Body of pancreas (tissue), 4 donors: ENCODE results near the gene CMTM4. TPM values are rescaled to one million over a fixed set of nuclear protein-coding genes. Genes with fewer than 3 reads are reported as not detected.

Source experiments
- ATAC-seq: fragments of 150-250 bp; one replicate; pipeline ENCODE4 v1.9.1; 2016
- DNase-seq, 4 donors: peaks; one replicate each; pipeline ENCODE4 v3.0.0-alpha.2; 2019
- H3K27ac ChIP-seq, 4 donors: fragments of 200-600 bp; sonication (generic); 1 replicate in 3 of 4; 2 replicates in 1 of 4; pipeline versions ENCODE4 v1.5.1 to v1.6.1; 2016 to 2019; ENCODE audit warnings: mild to moderate bottlenecking in 1 of 4, mixed read lengths in 1 of 4, moderate library complexity in 1 of 4
- H3K27me3 ChIP-seq, 2 donors: fragments of 200-600 bp; sonication (generic); one replicate each; pipeline ENCODE4 v1.6.0; 2016; ENCODE audit warnings: mild to moderate bottlenecking in 1 of 2
- H3K36me3 ChIP-seq, 2 donors: fragments of 200-600 bp; sonication (generic); replicated peaks in 1 of 2; 2 replicates each; pipeline ENCODE4 v1.5.1; 2016; ENCODE audit warnings: low read depth in 2 of 2; ENCODE audit not compliant: insufficient read depth in 1 of 2
- H3K4me1 ChIP-seq: fragments of 200-600 bp; sonication (generic); one replicate; pipeline ENCODE4 v1.6.0; 2016
- H3K4me3 ChIP-seq, 2 donors: fragments of 200-600 bp; sonication (generic); 1 replicate in 1 of 2; 2 replicates in 1 of 2; pipeline ENCODE4 v1.5.1; 2016 to 2019
- H3K9me3 ChIP-seq, 3 donors: fragments of 200-600 bp; sonication (generic); 1 replicate in 2 of 3; 2 replicates in 1 of 3; pipeline ENCODE4 v1.5.1; 2016
- POLR2A ChIP-seq, 3 donors: fragments of 450-650 bp; IDR thresholded peaks; one replicate each; pipeline ENCODE4 v1.6.1; 2016; ENCODE audit warnings: antibody characterized with exemption in 3 of 3, mild to moderate bottlenecking in 2 of 3
- WGBS, 2 donors: methylation state at CpG; one replicate each; pipeline ENCODE4 v1.1.5; 2017; 5-methylcytosine and 5-hydroxymethylcytosine counted together
- intact Hi-C: fragments of 100-400 bp; cut with DNase I; formaldehyde crosslinking; loops from one replicate; pipeline ENCODE4 v1.15.1; 2023
- total RNA-seq, 2 donors: library from RNA; depleted of rRNA; stranded (reverse); fragments of >200 nt; gene quantifications; one replicate each; pipeline ENCODE4 v1.1.0, GENCODE V29; 2016
- TF ChIP-seq, protein P1 (sequence below), 7 experiments: fragments of 450-650 bp in 4 of 7; fragments of 200-600 bp in 3 of 7; sonication (generic) in 3 of 7; IDR thresholded peaks; one replicate each; pipeline ENCODE4 v1.5.1; 2016 to 2019; ENCODE audit warnings: antibody characterized with exemption in 7 of 7

The CMTM4 gene
- total RNA-seq, 2 donors from 2014 or later: 35.9 to 36.6 TPM

DNA sequence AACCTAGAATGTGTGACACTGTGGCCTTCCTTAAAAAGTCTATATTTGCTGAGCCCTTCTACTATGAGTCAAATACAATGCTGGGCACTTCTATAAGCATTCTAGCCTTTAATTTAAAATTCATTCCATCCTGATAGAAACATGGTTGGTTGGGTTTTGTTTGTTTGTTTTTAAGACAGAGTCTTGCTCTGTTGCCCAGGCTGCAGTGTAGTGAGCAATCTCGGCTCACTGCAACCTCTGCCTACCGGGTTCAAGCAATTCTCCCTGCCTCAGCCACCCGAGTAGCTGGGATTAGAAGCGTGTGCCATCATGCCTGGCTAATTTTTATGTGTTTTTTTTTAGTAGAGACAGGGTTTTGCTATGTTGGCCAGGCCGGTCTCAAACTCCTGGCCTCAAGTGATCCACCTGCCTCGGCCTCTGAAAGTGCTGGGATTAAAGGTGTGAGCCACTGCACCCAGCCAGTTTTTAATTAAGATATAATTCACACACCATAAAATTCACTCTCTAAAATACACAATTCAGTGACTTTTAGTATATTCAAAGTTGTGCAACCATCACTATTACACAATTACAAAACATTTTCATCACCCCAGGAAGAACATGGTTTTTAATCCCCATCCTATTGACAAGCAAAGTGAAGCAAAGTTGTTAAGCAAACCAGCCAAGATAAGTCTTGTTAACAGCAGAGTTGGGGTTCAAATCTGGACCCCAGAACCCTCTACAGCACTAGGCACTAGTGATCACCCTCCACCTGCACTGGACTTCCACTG is 42.8 kb downstream of the CMTM4 start:
- DNase-seq: no peak
- WGBS, 2 donors: 98 to 99% methylated on average over 6 of the region's 6 CpGs
- ATAC-seq: no peak
- Histone ChIP-seq H3K27ac (no peak overlapping the region), H3K4me1 (peaks cover 8% of the 10 kb centered on the region), H3K27me3 (no peaks in the 10 kb centered on the region), H3K9me3 (no peaks in the 10 kb centered on the region), H3K36me3 (no peaks in the 10 kb centered on the region), H3K4me3 (no peak overlapping the region)
- no peak for TF ChIP-seq POLR2A (IDR thresholded peaks at IDR 0.05)
- TF ChIP-seq, protein P1, sequence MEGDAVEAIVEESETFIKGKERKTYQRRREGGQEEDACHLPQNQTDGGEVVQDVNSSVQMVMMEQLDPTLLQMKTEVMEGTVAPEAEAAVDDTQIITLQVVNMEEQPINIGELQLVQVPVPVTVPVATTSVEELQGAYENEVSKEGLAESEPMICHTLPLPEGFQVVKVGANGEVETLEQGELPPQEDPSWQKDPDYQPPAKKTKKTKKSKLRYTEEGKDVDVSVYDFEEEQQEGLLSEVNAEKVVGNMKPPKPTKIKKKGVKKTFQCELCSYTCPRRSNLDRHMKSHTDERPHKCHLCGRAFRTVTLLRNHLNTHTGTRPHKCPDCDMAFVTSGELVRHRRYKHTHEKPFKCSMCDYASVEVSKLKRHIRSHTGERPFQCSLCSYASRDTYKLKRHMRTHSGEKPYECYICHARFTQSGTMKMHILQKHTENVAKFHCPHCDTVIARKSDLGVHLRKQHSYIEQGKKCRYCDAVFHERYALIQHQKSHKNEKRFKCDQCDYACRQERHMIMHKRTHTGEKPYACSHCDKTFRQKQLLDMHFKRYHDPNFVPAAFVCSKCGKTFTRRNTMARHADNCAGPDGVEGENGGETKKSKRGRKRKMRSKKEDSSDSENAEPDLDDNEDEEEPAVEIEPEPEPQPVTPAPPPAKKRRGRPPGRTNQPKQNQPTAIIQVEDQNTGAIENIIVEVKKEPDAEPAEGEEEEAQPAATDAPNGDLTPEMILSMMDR (IDR thresholded peaks at IDR 0.05): no peak
- intact Hi-C loops: no loop called here

- intact Hi-C loops: no loop called here
- Histone ChIP-seq H3K9me3 (no peaks in the 10 kb centered on the region), H3K36me3 (no peaks in the 10 kb centered on the region), H3K4me1 (peaks cover 8% of the 10 kb centered on the region), H3K27ac (no peak overlapping the region), H3K4me3 (no peak overlapping the region), H3K27me3 (no peaks in the 10 kb centered on the region)
- WGBS, 2 donors: 68 to 78% methylated on average over 7 of the region's 7 CpGs
- ATAC-seq (no peak), DNase-seq (no peak)
- TF ChIP-seq, protein P1 (IDR thresholded peaks at IDR 0.05): no peak
- no peak for TF ChIP-seq POLR2A (IDR thresholded peaks at IDR 0.05)
Observed at GRCh38 chr16:66652661-66653360, 43.7 kb downstream of the CMTM4 start.

GRCh38 chr16:66651965-66652364 is 44.6 kb downstream of the CMTM4 start:
- intact Hi-C loops: no loop called here
- H3K27me3 ChIP-seq: no peaks in the 10 kb centered on the region
- H3K27ac ChIP-seq: no peak overlapping the region
- H3K36me3 ChIP-seq: no peaks in the 10 kb centered on the region
- ATAC-seq (no peak), DNase-seq (no peak)
- TF ChIP-seq POLR2A (IDR thresholded peaks at IDR 0.05): no peak
- TF ChIP-seq, protein P1 (IDR thresholded peaks at IDR 0.05): no peak
- H3K4me1 ChIP-seq: peaks cover 8% of the 10 kb centered on the region
- H3K9me3 ChIP-seq: no peaks in the 10 kb centered on the region
- WGBS, 2 donors: 78 to 82% methylated on average over 6 of the region's 6 CpGs
- no peak overlapping the region for H3K4me3 ChIP-seq

DNA sequence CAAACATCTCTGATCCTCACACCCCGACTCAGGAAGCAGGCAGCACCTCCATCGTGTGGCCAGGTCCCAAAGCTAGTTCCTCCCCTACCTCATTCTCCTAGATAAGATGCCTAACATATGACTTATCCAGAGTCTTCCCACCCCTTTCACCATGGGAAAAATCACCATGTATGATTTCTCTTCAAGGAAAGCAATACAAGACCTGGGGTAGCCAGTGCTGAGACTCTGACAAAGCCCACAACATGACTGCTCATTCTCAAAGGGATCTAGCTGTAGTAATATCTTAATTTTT is 45.1 kb downstream of the CMTM4 start:
- DNase-seq (no peak), ATAC-seq (no peak)
- 42 to 56% methylated on average over 2 of the region's 2 CpGs for WGBS, 2 donors
- TF ChIP-seq POLR2A (IDR thresholded peaks at IDR 0.05): no peak
- TF ChIP-seq, protein P1 (IDR thresholded peaks at IDR 0.05): no peak
- Histone ChIP-seq H3K4me1 (peaks cover 8% of the 10 kb centered on the region), H3K9me3 (no peaks in the 10 kb centered on the region), H3K27ac (no peak overlapping the region), H3K4me3 (no peak overlapping the region), H3K27me3 (no peaks in the 10 kb centered on the region), H3K36me3 (no peaks in the 10 kb centered on the region)
- intact Hi-C loops: no loop called here
